ENCODE data around the gene CYP3A5. TPM values are rescaled to one million over a fixed set of nuclear protein-coding genes. Genes with fewer than 3 reads are reported as not detected.

CYP3A5 gene
- total and polyA plus RNA-seq, 2 of the 8 experiments (the other 6 are each of a cell fraction or from before 2014, with no cell fraction given) = 0.06 TPM; not detected in 1

- peak overlapping the region; percentile 16 to 17; a peak in 1 of 4 replicates for H3K4me2 ChIP-seq (ENCODE audit: insufficient read depth in 1 of 2, low read depth in 2 of 2, low read length in 2 of 2)
- 58% methylated on average over 9 of the region's 9 CpGs; no CpG with 5 or more reads in 1 of the 2 experiments for WGBS, 2 experiments (ENCODE audit: extremely low coverage in 1 of 2, insufficient coverage in 1 of 2, insufficient read length in 1 of 2, insufficient replicate concordance in 2 of 2, low coverage in 1 of 2, low lambda C conversion rate in 2 of 2, missing lambda C conversion rate in 1 of 2)
- H3K27me3 ChIP-seq (replicated peaks in 1 of 4; ENCODE audit: control insufficient read depth in 3 of 4, extremely low read depth in 1 of 4, insufficient read depth in 3 of 4, low read length in 3 of 4) = no peaks in the 10 kb centered on the region
- ChIA-PET CTCF (ENCODE audit: partially characterized antibody) (interaction anchor here (0.5 to 3.1 kb wide), 17 partner anchors 10 to 1381 kb away, joined by 3 to 10 read pairs (median 4); partner anchors contain the start of genes OR2AE1 and ZSCAN25), POLR2A (ENCODE audit: partially characterized antibody) (interaction anchor here (0.8 to 2.2 kb wide), 7 partner anchors 10 to 313 kb away, joined by 3 to 5 read pairs (median 4); partner anchors contain the start of gene ZSCAN25)
- no peak overlapping the region for H3K14ac ChIP-seq (ENCODE audit: insufficient read length)
- H3K27ac ChIP-seq (ENCODE audit: low read depth, low read length) = no peak overlapping the region
- H4K5ac ChIP-seq (ENCODE audit: insufficient read length, low read depth, low read length) = no peak overlapping the region
- H3K79me1 ChIP-seq (ENCODE audit: low read depth, low read length) = peaks cover 6% of the 10 kb centered on the region
- no peaks in the 10 kb centered on the region for H3K9me3 ChIP-seq (ENCODE audit: insufficient read depth in 2 of 2, low read depth in 1 of 2, low read length in 1 of 2)
- H2BK5ac ChIP-seq (ENCODE audit: low read depth, low read length) = no peak overlapping the region
- H3K9ac ChIP-seq (replicated peaks in 1 of 4; ENCODE audit: extremely low read depth in 1 of 4, low read depth in 3 of 4, low read length in 3 of 4) = no peak overlapping the region
- no peak overlapping the region for H4K8ac ChIP-seq (ENCODE audit: extremely low read depth, insufficient read depth, low read length)
- H4K91ac ChIP-seq (replicated peaks; ENCODE audit: insufficient read length, low read length) = no peak overlapping the region
- H3K23ac ChIP-seq (ENCODE audit: insufficient read length) = no peak overlapping the region
- DNase-seq (ENCODE audit: low read depth in 1 of 2, low spot score in 2 of 2) (peak in 1 of 2 experiments; percentile 41), FAIRE-seq (peak; percentile 42)
- no peak overlapping the region for H2BK20ac ChIP-seq (ENCODE audit: low read length)
- no peak overlapping the region for H2BK12ac ChIP-seq (ENCODE audit: low read depth, low read length)
- H3K18ac ChIP-seq (ENCODE audit: extremely low read depth, low read length) = no peak overlapping the region
- no peak overlapping the region for H2AK5ac ChIP-seq (ENCODE audit: low read depth, low read length)
- 0 out of 4 replicates have a peak, but pooled peaks cover 0 to 4% of the 10 kb centered on the region in 2 experiments for H3K79me2 ChIP-seq (ENCODE audit: control insufficient read depth in 1 of 2, insufficient read depth in 2 of 2, low read length in 2 of 2)
- no peak overlapping the region for H3K56ac ChIP-seq (replicated peaks; ENCODE audit: insufficient read length, low read depth, low read length)
- H3K4me3 ChIP-seq (ENCODE audit: extremely low read depth in 1 of 4, insufficient read depth in 2 of 4, low read depth in 3 of 4, low read length in 4 of 4) = no peak overlapping the region
- no peak overlapping the region for H2BK15ac ChIP-seq (ENCODE audit: low read length)
- peaks cover 10 to 26% (median 18%) of the 10 kb centered on the region in 4 experiments for H3K4me1 ChIP-seq (replicated peaks in 1 of 4; ENCODE audit: control insufficient read depth in 3 of 4, insufficient read depth in 4 of 4, low read length in 3 of 4)
- H4K20me1 ChIP-seq (replicated peaks in 1 of 2; ENCODE audit: control insufficient read depth in 1 of 2, insufficient read depth in 2 of 2, low read length in 2 of 2) = peaks cover 0 to 3% of the 10 kb centered on the region in 2 experiments
- H2AFZ ChIP-seq (ENCODE audit: low read length) = no peak overlapping the region
- H2BK120ac ChIP-seq (replicated peaks; ENCODE audit: low read depth, low read length) = no peak overlapping the region
- H3K36me3 ChIP-seq (ENCODE audit: control insufficient read depth in 2 of 4, insufficient read depth in 4 of 4, low read length in 3 of 4) = peaks cover 8 to 47% (median 16%) of the 10 kb centered on the region in 4 experiments
- no peak overlapping the region for H3K4ac ChIP-seq (replicated peaks; ENCODE audit: insufficient read length, low read depth, low read length)
- no peaks in the 10 kb centered on the region for H3K23me2 ChIP-seq (ENCODE audit: low read depth, low read length)
- TF ChIP-seq CTCF (IDR thresholded peaks at IDR 0.05; ENCODE audit: control extremely low read depth in 1 of 3, insufficient read depth in 1 of 3, low read depth in 1 of 3, low read length in 3 of 3) = peak; percentile 49 to 65 (median 53)
- 0 out of 2 replicates have a peak, but pooled peaks have one; percentile 36 for TF ChIP-seq TEAD4 (IDR thresholded peaks at IDR 0.05; ENCODE audit: low read depth, low read length)
- TF ChIP-seq KDM5A (IDR thresholded peaks at IDR 0.05; ENCODE audit: low read length) = no peak
- TF ChIP-seq RAD21 (IDR thresholded peaks at IDR 0.05 in 1 of 2, conservative IDR thresholded peaks at IDR 0.05 in 1 of 2; ENCODE audit: low read depth in 2 of 2, low read length in 2 of 2) = peak; percentile 82 to 84
- no peak for TF ChIP-seq RFX5 (IDR thresholded peaks at IDR 0.05; ENCODE audit: borderline replicate concordance, low read depth, low read length)
- no peak for TF ChIP-seq TAF7 (optimal IDR thresholded peaks at IDR 0.05; ENCODE audit: borderline replicate concordance, low read depth, low read length)
- TF ChIP-seq TCF12 (IDR thresholded peaks at IDR 0.05; ENCODE audit: low read depth, low read length) = 0 out of 2 replicates have a peak, but pooled peaks have one; percentile 56
Measured at GRCh38 chr7:99631295-99632109, 48.3 kb downstream of the CYP3A5 start.

All from H1 (cell line).